Measurements from ENCODE around the gene SLX4IP.

SLX4IP gene

DNA sequence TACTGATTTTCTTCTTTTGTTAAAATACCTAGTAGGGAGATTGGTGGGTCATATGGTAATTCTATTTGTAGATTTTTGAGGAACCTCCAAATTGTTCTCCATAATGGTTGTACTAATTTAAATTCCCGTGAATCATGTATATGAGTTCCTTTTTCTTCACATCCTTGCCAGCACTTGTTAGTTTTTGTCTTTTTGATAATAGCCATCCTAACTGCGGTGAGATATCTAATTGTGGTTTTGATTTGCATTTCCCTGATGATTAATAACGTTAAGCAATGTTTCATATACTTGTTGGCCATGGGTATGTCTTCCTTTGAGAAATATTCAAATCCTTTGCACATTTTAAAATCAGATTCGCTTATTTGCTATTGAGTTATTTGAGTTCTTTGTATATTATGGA, 127.8 kb downstream of the SLX4IP start:
- no peak for ATAC-seq
- H3K27me3 Mint-ChIP-seq = no peaks in the 10 kb centered on the region
- H3K4me1 Mint-ChIP-seq = no peaks in the 10 kb centered on the region
- H3K9me3 Mint-ChIP-seq = peaks cover 4% of the 10 kb centered on the region
- no peak overlapping the region for H3K4me3 Mint-ChIP-seq
- H3K36me3 Mint-ChIP-seq = peaks cover 61% of the 10 kb centered on the region
- no peak overlapping the region for H3K27ac Mint-ChIP-seq

DNA sequence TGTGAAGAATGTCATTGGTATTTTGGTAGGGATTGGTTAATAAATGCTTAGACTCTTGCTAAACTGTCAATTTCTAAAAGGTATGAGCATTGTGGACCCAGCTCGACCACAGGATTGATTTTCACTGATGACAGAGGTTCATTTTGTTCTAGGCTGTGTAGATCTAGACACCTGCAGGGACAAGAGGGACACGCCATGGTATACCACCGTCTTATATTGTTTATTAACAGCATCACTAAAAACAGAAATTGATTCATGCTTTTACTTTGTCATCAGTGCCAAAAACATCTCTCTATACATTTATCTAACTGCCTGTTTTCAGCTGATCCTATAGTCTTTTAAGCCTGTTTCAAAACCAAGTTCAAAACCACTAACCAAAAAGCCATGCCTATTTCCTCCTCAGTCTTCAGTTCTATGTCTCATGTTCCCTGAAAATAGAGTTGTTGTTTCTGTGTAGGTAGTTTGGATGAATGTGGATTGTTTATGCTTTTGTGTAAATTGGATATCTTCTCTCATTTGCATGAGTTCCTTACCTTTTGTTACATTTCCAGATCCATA, 128.9 kb downstream of the SLX4IP start:
- Mint-ChIP-seq H3K27me3 (no peaks in the 10 kb centered on the region), H3K4me3 (no peak overlapping the region), H3K9me3 (peaks cover 4% of the 10 kb centered on the region), H3K4me1 (no peaks in the 10 kb centered on the region), H3K36me3 (peaks cover 67% of the 10 kb centered on the region), H3K27ac (no peak overlapping the region)
- ATAC-seq = no peak

DNA sequence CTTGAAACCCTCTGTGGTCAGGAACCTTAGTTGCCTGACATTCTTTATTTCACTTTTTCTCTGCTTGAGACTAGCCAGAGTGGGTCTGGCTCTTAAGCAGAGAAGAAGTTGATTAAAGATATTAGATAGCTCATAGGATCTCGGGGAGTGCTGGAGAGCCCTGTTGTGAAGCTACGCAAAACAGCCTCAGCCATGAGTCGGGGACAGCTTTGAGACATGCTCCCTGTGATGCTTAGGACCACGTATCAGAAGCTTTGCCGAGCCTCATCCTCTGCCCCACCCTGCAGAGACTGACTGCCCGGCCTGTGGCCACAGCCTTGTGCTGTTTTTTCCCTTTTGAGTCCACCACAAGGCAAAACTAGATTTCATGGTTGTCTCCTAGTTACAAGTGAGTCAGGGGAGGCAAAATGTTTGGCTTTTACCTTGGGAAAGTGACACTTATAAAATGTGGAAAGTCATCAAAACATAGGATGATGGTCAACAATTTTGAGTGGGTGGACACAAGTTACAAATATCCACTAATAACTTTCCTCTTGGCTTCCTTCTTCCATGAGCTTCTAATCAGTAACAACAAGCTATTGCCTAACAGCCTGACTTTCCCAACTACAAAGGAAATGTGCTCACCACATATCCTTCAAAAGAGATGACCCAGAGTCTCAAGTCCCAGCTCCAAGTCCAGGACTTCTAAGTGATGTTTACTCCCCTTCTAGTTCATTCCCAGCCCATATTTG, 130.3 kb downstream of the SLX4IP start:
- Mint-ChIP-seq H3K9me3 (peaks cover 4% of the 10 kb centered on the region), H3K36me3 (peaks cover 78% of the 10 kb centered on the region), H3K4me1 (no peaks in the 10 kb centered on the region), H3K27me3 (no peaks in the 10 kb centered on the region), H3K27ac (no peak overlapping the region), H3K4me3 (no peak overlapping the region)
- ATAC-seq = no peak

DNA sequence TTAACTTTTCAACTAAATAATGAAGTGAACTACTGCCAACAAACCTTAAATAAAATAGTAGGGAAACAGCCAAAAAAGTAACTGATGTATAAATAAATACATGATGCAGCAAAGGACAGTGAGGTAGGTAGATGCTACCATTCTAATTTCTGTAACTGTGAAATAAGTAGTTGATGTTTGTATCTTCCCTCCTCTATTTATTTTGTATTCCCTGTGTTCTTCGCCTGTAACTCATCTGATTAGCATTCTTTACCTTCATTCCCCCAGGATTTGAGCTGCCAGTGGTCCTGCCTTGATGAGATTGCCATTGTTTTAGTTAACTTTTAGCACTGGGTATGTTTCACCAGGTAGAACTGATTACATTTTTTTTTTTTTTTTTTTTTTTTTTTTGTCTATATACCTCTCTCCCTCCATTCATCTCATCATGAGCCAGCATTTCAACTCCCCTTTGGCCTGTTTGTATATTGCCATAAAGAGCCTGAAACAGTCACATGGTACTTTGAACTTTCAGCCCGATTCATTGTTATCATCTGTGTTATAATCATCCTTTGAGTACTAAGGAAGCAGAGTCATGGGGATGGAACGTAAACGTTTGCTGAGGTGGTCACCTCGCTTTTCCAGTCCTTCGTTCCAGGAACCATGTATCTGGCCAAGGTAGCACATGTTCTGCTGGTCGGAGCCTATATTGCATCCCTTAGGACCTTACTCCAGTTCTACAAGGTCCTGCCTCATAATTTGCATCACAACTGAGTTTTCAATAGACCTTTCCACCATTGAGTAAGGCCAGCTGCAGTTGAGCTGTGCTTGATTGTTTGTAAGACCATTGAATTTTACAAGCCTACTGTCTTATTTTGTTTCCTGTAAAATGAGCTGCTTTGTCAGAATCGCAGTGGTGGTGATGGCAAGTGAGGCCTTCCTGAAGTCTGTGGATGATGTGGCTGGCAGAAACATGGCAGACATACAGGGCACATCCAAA, 131.1 kb downstream of the SLX4IP start:
- Mint-ChIP-seq H3K36me3 (peaks cover 81% of the 10 kb centered on the region), H3K4me1 (no peaks in the 10 kb centered on the region), H3K4me3 (no peak overlapping the region), H3K27ac (no peak overlapping the region), H3K27me3 (no peaks in the 10 kb centered on the region), H3K9me3 (peaks cover 4% of the 10 kb centered on the region)
- ATAC-seq = no peak

DNA sequence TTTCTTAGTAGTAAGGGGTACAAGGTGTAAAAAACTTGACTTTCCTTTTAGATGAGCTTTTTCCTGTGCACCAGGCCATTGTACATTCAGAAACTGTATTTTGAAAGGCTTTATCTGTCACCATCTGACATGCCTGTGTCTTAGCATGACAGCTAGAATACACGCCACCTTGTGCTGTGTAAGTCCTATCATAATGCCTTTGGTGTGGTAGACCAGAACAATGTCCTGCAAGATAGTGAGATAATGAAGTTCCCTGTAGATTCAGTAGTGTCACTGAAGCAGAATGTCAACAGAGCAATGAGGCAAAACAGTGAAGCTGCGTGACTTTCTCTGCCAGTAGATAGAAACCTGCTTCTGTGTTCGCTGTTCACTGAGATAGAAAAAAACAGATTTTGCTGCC, 132.9 kb downstream of the SLX4IP start:
- Mint-ChIP-seq H3K36me3 (peaks cover 71% of the 10 kb centered on the region), H3K27me3 (no peaks in the 10 kb centered on the region), H3K9me3 (no peaks in the 10 kb centered on the region), H3K27ac (no peak overlapping the region), H3K4me3 (no peak overlapping the region), H3K4me1 (no peaks in the 10 kb centered on the region)
- no peak for ATAC-seq

DNA sequence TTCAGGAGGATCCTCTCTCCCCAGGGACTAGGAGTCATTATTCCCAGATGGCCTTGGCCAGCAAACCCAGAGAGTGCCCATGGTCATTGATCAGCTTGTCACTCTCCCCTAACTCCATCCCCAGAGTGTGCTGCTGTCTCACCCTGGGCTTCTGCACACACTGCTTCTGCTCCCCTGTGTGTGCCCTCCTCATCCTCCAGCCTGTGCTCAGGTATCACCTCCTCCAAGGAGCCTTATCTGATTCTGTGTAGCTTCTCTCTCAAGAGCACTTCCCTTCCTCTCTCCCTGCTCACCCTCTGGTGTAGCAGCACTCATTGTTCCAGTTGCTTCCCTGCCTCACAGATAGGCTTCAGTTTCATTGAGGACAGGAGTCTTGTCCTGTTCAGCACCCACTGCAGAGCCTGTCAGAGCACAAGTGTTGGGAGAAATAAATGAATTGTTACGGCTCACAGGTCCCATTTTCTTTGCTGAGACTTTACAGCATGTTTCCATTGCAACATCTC, 136.3 kb downstream of the SLX4IP start:
- Mint-ChIP-seq H3K4me3 (no peak overlapping the region), H3K36me3 (peaks cover 57% of the 10 kb centered on the region)

DNA sequence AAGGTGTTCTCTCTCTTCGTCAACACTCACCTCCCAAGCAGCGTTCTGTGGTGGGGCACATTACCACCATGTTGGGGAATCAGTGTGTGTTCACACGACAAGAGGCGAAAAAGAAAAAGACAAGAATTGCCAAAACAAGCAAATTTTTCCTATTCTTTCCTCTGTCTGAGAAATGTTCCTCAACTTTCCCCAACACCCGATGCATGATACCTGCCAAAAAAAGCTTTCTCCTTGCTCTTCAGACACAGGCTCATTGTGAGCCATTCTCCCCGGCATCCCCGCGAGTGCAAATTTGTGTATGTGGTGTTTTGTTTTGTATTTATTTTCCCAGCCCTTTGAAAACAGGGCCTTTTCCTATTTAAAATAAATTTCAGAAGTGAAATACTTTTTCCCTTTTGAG, 137.7 kb downstream of the SLX4IP start:
- ATAC-seq = no peak
- no peak overlapping the region for H3K27ac Mint-ChIP-seq
- H3K4me3 Mint-ChIP-seq = no peak overlapping the region
- no peaks in the 10 kb centered on the region for H3K9me3 Mint-ChIP-seq
- no peaks in the 10 kb centered on the region for H3K27me3 Mint-ChIP-seq
- no peaks in the 10 kb centered on the region for H3K4me1 Mint-ChIP-seq
- H3K36me3 Mint-ChIP-seq = peaks cover 45% of the 10 kb centered on the region

More for the DNA sequence above, 136.3 kb downstream of the SLX4IP start:
- no peaks in the 10 kb centered on the region for H3K27me3 Mint-ChIP-seq
- no peaks in the 10 kb centered on the region for H3K9me3 Mint-ChIP-seq
- ATAC-seq = no peak
- H3K27ac Mint-ChIP-seq = no peak overlapping the region
- no peaks in the 10 kb centered on the region for H3K4me1 Mint-ChIP-seq

DNA sequence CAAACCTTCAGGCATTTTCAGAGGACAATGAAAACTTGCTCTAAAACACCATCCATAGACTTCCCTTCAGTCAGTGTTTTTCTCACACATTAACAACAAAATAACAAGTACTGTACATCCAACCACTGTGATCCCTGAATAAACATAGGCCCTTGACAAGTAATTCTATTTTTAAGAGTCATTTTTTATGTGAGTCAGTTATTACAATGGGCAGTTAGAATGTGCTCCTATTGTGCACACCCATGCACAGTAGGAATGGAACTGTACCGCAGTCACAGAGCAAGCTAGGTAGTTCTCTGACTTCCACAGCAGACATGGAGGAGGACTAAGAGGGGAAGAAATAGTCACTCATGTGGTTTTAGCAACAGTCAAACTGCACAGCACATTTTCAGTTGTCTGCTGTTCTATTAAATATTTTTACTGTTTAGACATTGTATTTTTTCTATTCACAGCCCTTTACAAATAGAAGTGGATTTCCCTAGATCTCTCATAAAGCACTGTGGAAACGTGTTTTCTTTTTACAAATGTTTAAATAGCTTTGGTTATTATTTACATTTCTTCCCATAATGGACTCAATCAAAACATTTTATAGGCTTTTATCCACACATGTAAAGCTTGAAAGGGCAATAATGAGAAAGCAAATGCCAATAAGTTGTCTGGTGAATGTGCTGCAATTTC, 138.3 kb downstream of the SLX4IP start:
- H3K9me3 Mint-ChIP-seq = no peaks in the 10 kb centered on the region
- H3K4me1 Mint-ChIP-seq = no peaks in the 10 kb centered on the region
- H3K27ac Mint-ChIP-seq = no peak overlapping the region
- ATAC-seq = no peak
- no peak overlapping the region for H3K4me3 Mint-ChIP-seq
- no peaks in the 10 kb centered on the region for H3K27me3 Mint-ChIP-seq
- H3K36me3 Mint-ChIP-seq = peaks cover 44% of the 10 kb centered on the region

DNA sequence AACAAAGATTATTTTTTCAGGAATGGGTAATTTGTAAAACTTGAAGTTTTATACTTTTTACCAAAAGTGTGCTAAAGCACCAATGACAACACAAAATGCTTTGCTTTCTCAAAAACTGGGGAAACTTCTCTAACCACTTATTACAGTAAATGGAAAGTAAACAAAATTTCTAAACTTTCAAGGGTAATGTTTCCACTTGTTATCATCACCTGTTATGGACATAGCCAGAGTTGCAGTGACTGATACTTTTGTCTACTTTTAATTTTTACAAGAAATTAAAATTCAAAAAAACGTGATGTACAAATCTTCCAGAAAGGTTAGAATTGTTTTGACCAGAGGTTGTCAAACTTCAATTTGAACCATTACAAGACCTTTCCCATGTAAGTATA, 138.8 kb downstream of the SLX4IP start:
- no peak for ATAC-seq
- H3K27me3 Mint-ChIP-seq = no peaks in the 10 kb centered on the region
- H3K36me3 Mint-ChIP-seq = peaks cover 39% of the 10 kb centered on the region
- no peak overlapping the region for H3K4me3 Mint-ChIP-seq
- H3K27ac Mint-ChIP-seq = no peak overlapping the region
- H3K4me1 Mint-ChIP-seq = no peaks in the 10 kb centered on the region
- no peaks in the 10 kb centered on the region for H3K9me3 Mint-ChIP-seq

DNA sequence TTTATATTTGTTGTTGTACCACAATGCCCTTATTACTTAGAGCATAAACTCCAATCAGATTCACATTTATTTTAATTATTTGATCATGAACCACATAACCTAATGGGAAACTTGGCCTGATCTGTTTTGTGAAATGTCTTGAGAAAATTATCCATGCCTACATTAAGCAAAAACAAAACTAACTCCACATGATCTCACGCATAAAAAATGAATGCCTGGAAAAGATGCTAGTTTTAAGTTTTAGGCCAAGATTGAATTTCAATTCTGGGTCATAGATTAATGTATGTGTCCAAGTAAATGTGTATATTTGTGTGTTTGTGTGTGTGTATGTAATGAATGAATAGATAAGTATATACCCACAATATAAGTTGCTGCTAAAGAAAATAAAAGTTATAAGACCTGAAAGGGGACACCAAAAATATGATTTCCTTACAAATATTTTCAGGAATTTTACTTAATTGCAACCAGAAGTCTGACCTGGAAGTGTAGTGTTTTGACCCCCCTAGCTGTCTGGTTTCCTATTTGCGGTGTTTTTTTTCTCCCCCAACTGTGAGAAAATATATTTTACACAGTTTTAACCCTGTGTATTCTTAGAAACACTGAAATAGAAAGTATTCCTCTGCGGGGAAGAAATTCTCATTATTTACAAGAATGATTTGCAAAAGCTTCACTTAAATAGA, 141.4 kb downstream of the SLX4IP start:
- Mint-ChIP-seq H3K4me1 (peaks cover 4% of the 10 kb centered on the region), H3K4me3 (no peak overlapping the region), H3K36me3 (peaks cover 35% of the 10 kb centered on the region), H3K9me3 (no peaks in the 10 kb centered on the region), H3K27ac (no peak overlapping the region), H3K27me3 (no peaks in the 10 kb centered on the region)
- no peak for ATAC-seq

DNA sequence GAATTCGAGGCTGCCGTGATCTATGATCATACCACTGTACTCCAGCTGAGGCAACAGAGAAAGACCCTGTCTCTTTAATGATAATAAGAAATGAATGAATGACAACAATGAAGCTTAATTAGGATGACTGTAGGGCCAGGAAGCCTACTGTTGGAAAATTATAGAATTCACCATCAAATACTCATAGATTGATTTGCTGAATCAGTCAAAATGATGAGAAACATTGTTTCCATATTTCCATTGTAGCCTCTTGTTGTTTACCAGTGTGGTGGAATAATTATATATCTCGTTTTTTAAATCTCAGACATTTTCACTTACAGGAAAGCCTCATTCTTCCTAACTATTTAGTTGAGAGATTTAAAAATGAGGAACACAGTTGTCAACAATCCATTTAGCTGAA, 142.5 kb downstream of the SLX4IP start:
- peaks cover 4% of the 10 kb centered on the region for H3K4me1 Mint-ChIP-seq
- H3K9me3 Mint-ChIP-seq = no peaks in the 10 kb centered on the region
- no peaks in the 10 kb centered on the region for H3K27me3 Mint-ChIP-seq
- no peak for ATAC-seq
- no peak overlapping the region for H3K4me3 Mint-ChIP-seq
- H3K36me3 Mint-ChIP-seq = peaks cover 38% of the 10 kb centered on the region
- H3K27ac Mint-ChIP-seq = no peak overlapping the region

DNA sequence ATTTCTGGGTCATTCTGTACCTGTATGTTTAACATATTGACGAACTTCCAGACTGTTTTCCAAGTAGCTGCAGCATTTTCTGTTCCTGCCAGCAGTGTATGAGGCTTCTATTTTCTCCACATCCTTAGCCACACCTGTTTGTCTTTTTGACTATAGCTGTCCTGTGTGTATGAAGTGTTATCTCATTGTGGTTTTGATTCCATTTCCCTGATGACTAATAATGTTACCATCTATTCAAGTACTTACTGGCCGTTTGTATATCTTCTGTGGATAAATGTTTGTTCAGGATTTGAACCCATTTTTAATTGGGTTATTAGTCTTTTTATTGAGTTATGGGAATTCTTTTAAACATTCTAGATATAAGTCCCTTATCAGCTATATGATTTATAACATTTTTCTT, 143.5 kb downstream of the SLX4IP start:
- Mint-ChIP-seq H3K4me1 (peaks cover 4% of the 10 kb centered on the region), H3K4me3 (no peak overlapping the region), H3K27me3 (no peaks in the 10 kb centered on the region), H3K36me3 (peaks cover 30% of the 10 kb centered on the region), H3K27ac (no peak overlapping the region), H3K9me3 (no peaks in the 10 kb centered on the region)
- ATAC-seq = no peak

DNA sequence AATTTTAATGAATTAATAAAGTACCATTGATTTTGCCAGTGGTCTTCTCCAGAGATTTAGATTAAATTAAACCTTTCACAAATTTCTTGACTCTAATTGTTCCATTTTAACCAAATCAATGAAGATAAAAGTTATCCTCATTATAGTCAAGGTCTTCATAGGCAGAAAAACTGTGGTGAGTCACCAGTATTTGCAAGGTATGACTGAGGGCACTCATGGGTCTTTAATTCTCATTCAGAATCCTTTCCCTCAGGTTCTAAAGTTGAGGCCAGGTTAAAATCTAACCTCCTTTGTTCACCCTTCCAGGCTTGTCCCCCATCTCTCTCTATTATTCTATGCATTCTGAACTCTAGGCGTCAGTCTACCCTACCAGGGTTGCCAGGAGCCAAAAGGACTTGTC, 144.8 kb downstream of the SLX4IP start:
- H3K36me3 Mint-ChIP-seq = peaks cover 20% of the 10 kb centered on the region
- H3K27ac Mint-ChIP-seq = no peak overlapping the region
- peaks cover 4% of the 10 kb centered on the region for H3K4me1 Mint-ChIP-seq
- ATAC-seq = no peak
- H3K9me3 Mint-ChIP-seq = no peaks in the 10 kb centered on the region
- H3K27me3 Mint-ChIP-seq = no peaks in the 10 kb centered on the region
- H3K4me3 Mint-ChIP-seq = no peak overlapping the region

DNA sequence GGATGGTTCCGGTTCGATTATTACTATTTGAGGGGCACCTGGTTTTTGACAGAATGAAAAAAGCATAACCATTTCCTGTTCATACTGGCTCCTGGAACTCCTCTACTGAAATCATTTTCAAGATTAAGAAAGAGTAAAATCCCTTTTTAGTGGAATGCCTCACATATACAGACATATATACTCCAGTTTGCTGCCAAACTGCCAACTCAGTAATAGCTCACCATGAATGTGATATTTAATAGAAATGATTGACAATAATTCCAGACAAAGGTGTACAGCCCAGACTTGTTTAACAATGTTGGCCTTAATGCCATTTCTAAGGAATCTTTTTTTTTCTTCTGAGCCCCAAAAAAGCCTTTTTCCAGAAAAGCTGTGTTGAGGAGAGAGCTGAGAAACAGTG, 145.6 kb downstream of the SLX4IP start:
- Mint-ChIP-seq H3K4me1 (peaks cover 4% of the 10 kb centered on the region), H3K27me3 (no peaks in the 10 kb centered on the region), H3K36me3 (peaks cover 26% of the 10 kb centered on the region), H3K27ac (no peak overlapping the region), H3K9me3 (no peaks in the 10 kb centered on the region), H3K4me3 (no peak overlapping the region)
- no peak for ATAC-seq

Measured in stimulated activated memory B cell treated with anti-CD40 and anti-IgM and Interleukin-4, amounts not matched to agents 10 μg/mL and 1 μg/mL and 100 μg/mL, for 72 hours (primary cell).